Ishikawa (cell line): ENCODE results near the gene CCDC102B.

ENCODE experiments used
- CREB1 ChIP-seq: IDR thresholded peaks from 2 replicates; pipeline ENCODE4 v1.6.1; 2012; ENCODE audit warnings: low read depth
- EGR1 ChIP-seq: IDR thresholded peaks from 2 replicates; pipeline ENCODE4 v1.6.1; 2012
- EP300 ChIP-seq: IDR thresholded peaks from 2 replicates; pipeline ENCODE4 v1.6.1; 2012; ENCODE audit warnings: borderline replicate concordance
- RAD21 ChIP-seq: IDR thresholded peaks from 2 replicates; pipeline ENCODE4 v1.6.1; 2012; ENCODE audit warnings: low read depth
- TAF1 ChIP-seq: IDR thresholded peaks from 2 replicates; pipeline ENCODE4 v1.6.1; 2012; ENCODE audit warnings: low read depth, mild to moderate bottlenecking
- YY1 ChIP-seq: IDR thresholded peaks from 2 replicates; pipeline ENCODE4 v1.6.1; 2012; ENCODE audit warnings: low read depth
- ZBTB7A ChIP-seq: IDR thresholded peaks from 2 replicates; pipeline ENCODE4 v1.6.1; 2012; ENCODE audit warnings: low read depth
- TF ChIP-seq, protein P1 (sequence below): IDR thresholded peaks from 2 replicates; pipeline ENCODE4 v1.6.1; 2012
- TF ChIP-seq, protein P2 (sequence below): IDR thresholded peaks from 2 replicates; pipeline ENCODE4 v1.6.1; 2012; ENCODE audit warnings: low read depth, mild to moderate bottlenecking

DNA sequence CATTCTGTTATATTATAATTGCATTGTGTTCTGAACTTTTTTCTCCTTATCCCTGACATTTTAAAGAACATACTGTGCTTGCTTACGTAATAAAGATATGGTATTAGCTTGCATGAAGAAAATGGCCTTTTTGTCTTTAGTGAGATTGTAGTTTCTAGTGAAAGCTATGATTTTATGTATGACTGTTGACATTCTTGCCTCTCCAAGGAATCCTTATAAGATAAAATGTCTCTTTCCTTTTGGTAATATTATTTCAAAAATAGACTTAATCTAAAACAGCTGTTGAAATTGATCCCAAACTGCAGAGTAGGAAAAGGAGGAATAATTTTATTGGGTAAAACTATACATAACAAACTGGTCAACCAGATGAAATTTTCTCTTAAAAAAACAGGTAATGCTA lies 40.8 kb upstream of the CCDC102B start:
- TF ChIP-seq ZBTB7A (no peak), EGR1 (no peak), EP300 (no peak), CREB1 (no peak), TAF1 (no peak), YY1 (no peak), RAD21 (no peak)
- TF ChIP-seq, protein P1, sequence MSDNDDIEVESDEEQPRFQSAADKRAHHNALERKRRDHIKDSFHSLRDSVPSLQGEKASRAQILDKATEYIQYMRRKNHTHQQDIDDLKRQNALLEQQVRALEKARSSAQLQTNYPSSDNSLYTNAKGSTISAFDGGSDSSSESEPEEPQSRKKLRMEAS: no peak
- TF ChIP-seq, protein P2, sequence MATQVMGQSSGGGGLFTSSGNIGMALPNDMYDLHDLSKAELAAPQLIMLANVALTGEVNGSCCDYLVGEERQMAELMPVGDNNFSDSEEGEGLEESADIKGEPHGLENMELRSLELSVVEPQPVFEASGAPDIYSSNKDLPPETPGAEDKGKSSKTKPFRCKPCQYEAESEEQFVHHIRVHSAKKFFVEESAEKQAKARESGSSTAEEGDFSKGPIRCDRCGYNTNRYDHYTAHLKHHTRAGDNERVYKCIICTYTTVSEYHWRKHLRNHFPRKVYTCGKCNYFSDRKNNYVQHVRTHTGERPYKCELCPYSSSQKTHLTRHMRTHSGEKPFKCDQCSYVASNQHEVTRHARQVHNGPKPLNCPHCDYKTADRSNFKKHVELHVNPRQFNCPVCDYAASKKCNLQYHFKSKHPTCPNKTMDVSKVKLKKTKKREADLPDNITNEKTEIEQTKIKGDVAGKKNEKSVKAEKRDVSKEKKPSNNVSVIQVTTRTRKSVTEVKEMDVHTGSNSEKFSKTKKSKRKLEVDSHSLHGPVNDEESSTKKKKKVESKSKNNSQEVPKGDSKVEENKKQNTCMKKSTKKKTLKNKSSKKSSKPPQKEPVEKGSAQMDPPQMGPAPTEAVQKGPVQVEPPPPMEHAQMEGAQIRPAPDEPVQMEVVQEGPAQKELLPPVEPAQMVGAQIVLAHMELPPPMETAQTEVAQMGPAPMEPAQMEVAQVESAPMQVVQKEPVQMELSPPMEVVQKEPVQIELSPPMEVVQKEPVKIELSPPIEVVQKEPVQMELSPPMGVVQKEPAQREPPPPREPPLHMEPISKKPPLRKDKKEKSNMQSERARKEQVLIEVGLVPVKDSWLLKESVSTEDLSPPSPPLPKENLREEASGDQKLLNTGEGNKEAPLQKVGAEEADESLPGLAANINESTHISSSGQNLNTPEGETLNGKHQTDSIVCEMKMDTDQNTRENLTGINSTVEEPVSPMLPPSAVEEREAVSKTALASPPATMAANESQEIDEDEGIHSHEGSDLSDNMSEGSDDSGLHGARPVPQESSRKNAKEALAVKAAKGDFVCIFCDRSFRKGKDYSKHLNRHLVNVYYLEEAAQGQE: no peak
